Mesenchymal stem cell (in vitro differentiated cells and primary cell): Measurements from ENCODE around the gene DNAJC15.
"Not testable (repeated sequence)": the region's sequence is repeated elsewhere in the genome, so short reads cannot be mapped to it uniquely, and the experiment has no call there.

Source experiments
- DNase-seq: peaks from one replicate; pipeline ENCODE4 v3.0.0-alpha.2; 2013
- H2AFZ ChIP-seq: one replicate; pipeline ENCODE4 v1.6.1; 2013; ENCODE audit warnings: low read depth, mild to moderate bottlenecking, control low read depth, inconsistent platforms, low read length, moderate library complexity
- H2AK5ac ChIP-seq: 2 replicates; pipeline ENCODE4 v1.6.1; 2013; ENCODE audit warnings: low read length, moderate library complexity, mild to moderate bottlenecking, inconsistent platforms; ENCODE audit not compliant: severe bottlenecking
- H2BK120ac ChIP-seq: one replicate; pipeline ENCODE4 v1.6.1; 2013; ENCODE audit warnings: low read depth, mild to moderate bottlenecking, inconsistent platforms, low read length, moderate library complexity
- H2BK12ac ChIP-seq, 2 experiments: one replicate each; pipeline ENCODE4 v1.6.1; 2013; ENCODE audit warnings: inconsistent platforms in 2 of 2, low read length in 2 of 2, mild to moderate bottlenecking in 2 of 2, moderate library complexity in 2 of 2, control low read depth in 1 of 2
- H2BK15ac ChIP-seq: one replicate; pipeline ENCODE4 v1.6.1; 2013; ENCODE audit warnings: mild to moderate bottlenecking, low read depth, inconsistent platforms; ENCODE audit not compliant: poor library complexity, severe bottlenecking
- H2BK5ac ChIP-seq: 2 replicates; pipeline ENCODE4 v1.6.1; 2013; ENCODE audit warnings: low read depth, mild to moderate bottlenecking, low read length, control low read depth, inconsistent platforms; ENCODE audit not compliant: poor library complexity, severe bottlenecking
- H3K14ac ChIP-seq, 2 experiments: one replicate each; pipeline ENCODE4 v1.6.1; 2013; ENCODE audit warnings: inconsistent platforms in 2 of 2, low read length in 2 of 2, control low read depth in 1 of 2, mild to moderate bottlenecking in 1 of 2, moderate library complexity in 1 of 2
- H3K18ac ChIP-seq, 2 experiments: one replicate each; pipeline ENCODE4 v1.6.1; 2013; ENCODE audit warnings: inconsistent platforms in 2 of 2, low read length in 2 of 2, control low read depth in 1 of 2, low read depth in 1 of 2, mild to moderate bottlenecking in 1 of 2
- H3K23ac ChIP-seq, 2 experiments: one replicate each; pipeline ENCODE4 v1.6.1; 2013; ENCODE audit warnings: inconsistent platforms in 2 of 2, low read length in 2 of 2, mild to moderate bottlenecking in 2 of 2, moderate library complexity in 2 of 2, control low read depth in 1 of 2
- H3K27ac ChIP-seq: 2 replicates; pipeline ENCODE4 v1.5.1; 2013; ENCODE audit warnings: mild to moderate bottlenecking, moderate library complexity, low read length, control low read depth, inconsistent platforms; ENCODE audit not compliant: poor library complexity, severe bottlenecking
- H3K27me3 ChIP-seq, 2 experiments: 2 replicates each; pipeline versions ENCODE4 v1.6.1 to v1.7.0; 2013; ENCODE audit warnings: low read length in 2 of 2, mild to moderate bottlenecking in 2 of 2, moderate library complexity in 2 of 2, control low read depth in 1 of 2, inconsistent platforms in 1 of 2; ENCODE audit not compliant: control insufficient read depth in 1 of 2, insufficient read depth in 1 of 2
- H3K36me3 ChIP-seq, 2 experiments: 2 replicates each; pipeline versions ENCODE4 v1.6.1 to v1.7.0; 2013; ENCODE audit warnings: low read length in 2 of 2, control low read depth in 1 of 2, inconsistent platforms in 1 of 2, low read depth in 1 of 2, mild to moderate bottlenecking in 1 of 2; ENCODE audit not compliant: insufficient read depth in 2 of 2, control insufficient read depth in 1 of 2
- H3K4ac ChIP-seq, 2 experiments: one replicate each; pipeline ENCODE4 v1.6.1; 2013; ENCODE audit warnings: inconsistent platforms in 2 of 2, low read length in 2 of 2, mild to moderate bottlenecking in 2 of 2, moderate library complexity in 2 of 2, control low read depth in 1 of 2, low read depth in 1 of 2
- H3K4me1 ChIP-seq: 2 replicates; pipeline ENCODE4 v1.6.1; 2013; ENCODE audit warnings: low read depth, low read length, control low read depth; ENCODE audit not compliant: control insufficient read depth, insufficient read depth
- H3K4me2 ChIP-seq: 2 replicates; pipeline ENCODE4 v1.6.1; 2013; ENCODE audit warnings: low read length, mild to moderate bottlenecking, inconsistent platforms; ENCODE audit not compliant: poor library complexity, severe bottlenecking
- H3K4me3 ChIP-seq, 2 experiments: 2 replicates each; pipeline versions ENCODE4 v1.5.1 to v1.7.0; 2013; ENCODE audit warnings: low read length in 2 of 2, mild to moderate bottlenecking in 2 of 2, control low read depth in 1 of 2, low read depth in 1 of 2; ENCODE audit not compliant: insufficient read depth in 1 of 2
- H3K79me1 ChIP-seq: replicated peaks from 2 replicates; pipeline ENCODE4 v1.6.1; 2013; ENCODE audit warnings: mild to moderate bottlenecking, control low read depth, low read length, inconsistent platforms; ENCODE audit not compliant: poor library complexity, severe bottlenecking
- H3K9ac ChIP-seq: 2 replicates; pipeline ENCODE4 v1.7.0; 2013; ENCODE audit warnings: mild to moderate bottlenecking, low read length, moderate library complexity
- H3K9me3 ChIP-seq: 2 replicates; pipeline ENCODE4 v1.7.0; 2013; ENCODE audit warnings: mild to moderate bottlenecking, low read length; ENCODE audit not compliant: control insufficient read depth
- H4K8ac ChIP-seq: one replicate; pipeline ENCODE4 v1.6.1; 2013; ENCODE audit warnings: inconsistent platforms, mild to moderate bottlenecking, low read length, moderate library complexity
- H4K91ac ChIP-seq: one replicate; pipeline ENCODE4 v1.6.1; 2013; ENCODE audit warnings: mild to moderate bottlenecking, low read length, inconsistent platforms
- WGBS: methylation state at CpG from one replicate; pipeline ENCODE4 v1.1.7; 2013; ENCODE audit warnings: mixed read lengths; 5-methylcytosine and 5-hydroxymethylcytosine counted together

DNAJC15 gene

DNA sequence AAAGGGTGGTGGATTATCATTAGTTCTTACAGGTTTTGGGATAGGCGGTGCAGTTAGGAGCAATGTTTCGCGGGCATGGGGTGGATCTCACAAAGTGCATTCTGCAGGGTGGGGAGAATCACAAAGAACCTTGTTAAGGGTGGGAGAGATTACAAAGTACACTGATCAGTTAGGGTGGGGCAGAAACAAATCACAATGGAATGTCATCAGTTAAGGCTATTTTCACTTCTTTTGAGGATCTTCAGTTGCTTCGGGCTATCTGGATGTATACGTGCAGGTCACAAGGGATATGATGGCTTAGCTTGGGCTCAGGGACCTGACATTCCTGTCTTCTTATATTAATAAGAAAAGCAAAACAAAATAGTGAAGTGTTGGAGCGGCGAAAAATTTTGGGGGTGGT lies 36.4 kb downstream of the DNAJC15 start:
- H2AK5ac ChIP-seq, H3K36me3 ChIP-seq, H3K14ac ChIP-seq, H3K9me3 ChIP-seq, H3K9ac ChIP-seq, H3K4me3 ChIP-seq, H2BK5ac ChIP-seq, H3K4ac ChIP-seq, H3K18ac ChIP-seq, H4K8ac ChIP-seq, H2AFZ ChIP-seq, H3K79me1 ChIP-seq, H3K23ac ChIP-seq, H2BK15ac ChIP-seq, H2BK120ac ChIP-seq, H3K27me3 ChIP-seq, H2BK12ac ChIP-seq, H3K4me1 ChIP-seq, H4K91ac ChIP-seq, H3K27ac ChIP-seq, DNase-seq, H3K4me2 ChIP-seq: not testable (repeated sequence)
- 99% methylated on average over 6 of the region's 7 CpGs for WGBS

DNA sequence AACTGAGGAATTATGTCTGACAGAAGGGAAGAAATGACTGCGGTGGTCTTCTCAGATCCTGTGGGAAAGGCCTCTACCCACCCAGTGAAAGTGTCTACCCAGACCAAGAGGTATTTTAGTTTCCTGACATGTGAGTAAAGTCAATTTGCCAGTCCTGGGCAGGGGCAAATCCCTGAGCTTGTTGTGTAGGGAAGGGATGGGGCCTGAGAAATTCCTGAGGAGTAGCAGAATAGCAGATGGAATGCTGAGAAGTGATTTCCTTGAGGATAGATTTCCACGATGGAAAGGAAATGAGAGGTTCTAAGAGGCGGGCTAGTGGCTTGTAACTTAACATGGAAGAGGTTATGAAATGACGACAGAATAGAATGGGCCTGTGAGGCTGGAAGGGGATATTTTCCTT lies 37.4 kb downstream of the DNAJC15 start:
- H2BK12ac ChIP-seq, DNase-seq, H3K27me3 ChIP-seq, H2AFZ ChIP-seq, H2BK5ac ChIP-seq, H2BK15ac ChIP-seq, H2AK5ac ChIP-seq, H3K4me3 ChIP-seq, H3K79me1 ChIP-seq, H3K27ac ChIP-seq, H3K36me3 ChIP-seq, H2BK120ac ChIP-seq, H4K91ac ChIP-seq, H3K9me3 ChIP-seq, H3K23ac ChIP-seq, H3K4me2 ChIP-seq, H4K8ac ChIP-seq, H3K14ac ChIP-seq, H3K4me1 ChIP-seq, H3K18ac ChIP-seq, H3K4ac ChIP-seq, H3K9ac ChIP-seq: not testable (repeated sequence)
- 64% methylated on average over 3 of the region's 4 CpGs for WGBS

DNA sequence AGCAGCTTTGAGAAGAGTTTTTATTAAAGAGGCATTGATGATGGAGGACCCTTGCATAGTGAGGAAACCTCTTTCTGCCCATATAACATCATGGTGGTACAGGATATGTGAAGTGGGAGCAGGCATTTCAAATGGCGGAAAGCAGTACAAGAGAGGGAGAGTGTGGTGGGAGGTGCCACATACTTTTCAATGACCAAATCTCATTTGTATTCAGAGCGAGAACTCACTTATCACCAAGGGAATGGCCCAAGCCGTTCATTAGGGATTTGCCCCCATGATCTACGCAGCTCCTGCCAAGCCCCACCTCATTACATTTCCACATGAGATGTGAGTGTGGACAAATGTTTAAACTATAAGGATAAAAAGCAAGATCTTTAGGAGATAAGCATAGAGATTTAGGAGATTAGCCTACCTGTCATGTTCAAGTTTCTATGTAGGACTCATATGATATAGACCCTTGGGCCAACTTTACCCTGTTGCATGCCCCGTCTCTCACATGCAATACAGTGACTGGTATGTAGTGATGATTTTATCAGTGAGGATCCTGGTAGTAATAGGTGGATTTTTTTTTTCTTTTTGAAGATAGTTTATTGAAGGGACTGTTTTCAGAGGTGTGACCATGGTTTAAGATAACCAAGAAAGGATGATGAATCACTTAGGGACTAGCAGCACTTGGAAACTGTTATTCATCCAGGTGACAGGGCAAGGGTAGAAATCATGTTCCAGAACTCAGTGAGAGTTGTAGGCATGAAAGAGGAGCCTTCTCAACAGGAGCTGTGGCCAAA lies 38.3 kb downstream of the DNAJC15 start:
- Histone ChIP-seq H2BK15ac (no peak overlapping the region), H3K4ac (no peak overlapping the region), H3K79me1 (no peaks in the 10 kb centered on the region), H3K36me3 (peaks cover 0 to 4% of the 10 kb centered on the region in 2 experiments), H2BK120ac (no peak overlapping the region), H4K91ac (no peak overlapping the region), H3K4me1 (peaks cover 5% of the 10 kb centered on the region), H4K8ac (no peak overlapping the region), H2BK5ac (no peak overlapping the region), H3K18ac (no peak overlapping the region), H2BK12ac (no peak overlapping the region), H3K14ac (no peak overlapping the region), H3K27me3 (no peaks in the 10 kb centered on the region), H3K4me2 (no peak overlapping the region), H2AFZ (no peak overlapping the region), H3K9ac (no peak overlapping the region), H3K23ac (no peak overlapping the region), H3K27ac (no peak overlapping the region), H2AK5ac (no peak overlapping the region), H3K9me3 (no peaks in the 10 kb centered on the region), H3K4me3 (no peak overlapping the region)
- no peak for DNase-seq
- WGBS: 84% methylated on average over 4 of the region's 5 CpGs

DNA sequence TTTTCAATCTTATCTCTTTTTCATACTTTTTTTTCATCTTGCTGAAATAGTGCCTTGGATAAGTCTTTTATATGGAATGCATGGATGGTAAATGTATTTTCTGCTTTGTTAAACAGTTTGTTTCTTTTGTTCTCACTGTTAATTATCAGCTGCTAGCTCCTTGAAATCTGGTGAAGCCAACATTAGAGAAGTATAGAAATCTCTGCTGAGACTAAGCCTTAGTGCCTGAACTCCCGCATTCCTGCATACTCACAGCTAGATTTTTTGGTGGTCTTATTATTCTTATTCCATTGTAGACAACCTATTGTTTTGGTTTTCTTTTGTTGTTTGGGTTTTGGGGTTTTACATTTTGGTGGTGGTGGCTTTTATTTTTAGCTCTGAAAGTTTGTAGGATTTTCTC lies 48.4 kb downstream of the DNAJC15 start:
- no CpG with 5 or more reads among the region's 1 CpG for WGBS
- DNase-seq: no peak

More for the DNA sequence above, 48.4 kb downstream of the DNAJC15 start:
- Histone ChIP-seq H2BK12ac (no peak overlapping the region), H2BK5ac (no peak overlapping the region), H3K14ac (no peak overlapping the region), H2AK5ac (no peak overlapping the region), H3K27me3 (no peaks in the 10 kb centered on the region), H3K4ac (no peak overlapping the region), H3K9me3 (no peaks in the 10 kb centered on the region), H3K4me2 (no peak overlapping the region), H3K4me1 (no peaks in the 10 kb centered on the region), H3K79me1 (no peaks in the 10 kb centered on the region), H4K91ac (no peak overlapping the region), H4K8ac (no peak overlapping the region), H3K9ac (no peak overlapping the region), H3K23ac (no peak overlapping the region), H2AFZ (no peak overlapping the region), H3K4me3 (no peak overlapping the region), H3K27ac (no peak overlapping the region), H2BK120ac (no peak overlapping the region), H3K18ac (no peak overlapping the region), H2BK15ac (no peak overlapping the region), H3K36me3 (peaks cover 0 to 43% of the 10 kb centered on the region in 2 experiments)
